Esophagus squamous epithelium (tissue), 5 donors: ENCODE results near the gene DICER1. TPM values are rescaled to one million over a fixed set of nuclear protein-coding genes. Genes with fewer than 3 reads are reported as not detected.

Experiments
- DNase-seq: peaks from one replicate; lab custom pipeline; 2025; lab: John Stamatoyannopoulos, UW
- H3K27ac ChIP-seq, 4 donors: fragments of 200-600 bp; sonication (generic); one replicate each; pipeline ENCODE4 v1.5.1; 2016 to 2019; ENCODE audit warnings: mild to moderate bottlenecking in 1 of 4
- H3K27me3 ChIP-seq, 4 donors: fragments of 200-600 bp; sonication (generic); 1 replicate in 3 of 4; 2 replicates in 1 of 4; pipeline versions ENCODE4 v1.5.1 to v1.6.0; 2017 to 2021; ENCODE audit warnings: antibody characterized with exemption in 1 of 4
- H3K36me3 ChIP-seq, 3 donors: fragments of 200-600 bp; sonication (generic); one replicate each; pipeline ENCODE4 v1.5.1; 2016 to 2019
- H3K4me1 ChIP-seq, 3 donors: fragments of 200-600 bp; sonication (generic); one replicate each; pipeline ENCODE4 v1.5.1; 2017 to 2019
- H3K4me3 ChIP-seq, 4 donors: fragments of 200-600 bp; sonication (generic); 1 replicate in 3 of 4; 2 replicates in 1 of 4; pipeline ENCODE4 v1.5.1; 2016 to 2019; ENCODE audit warnings: mild to moderate bottlenecking in 2 of 4, moderate library complexity in 1 of 4
- H3K9me3 ChIP-seq, 3 donors: fragments of 200-600 bp; sonication (generic); one replicate each; pipeline ENCODE4 v1.5.1; 2016 to 2019
- POLR2A ChIP-seq, 4 donors: fragments of 450-650 bp; IDR thresholded peaks; one replicate each; pipeline ENCODE4 v1.6.1; 2017; ENCODE audit warnings: antibody characterized with exemption in 4 of 4, mild to moderate bottlenecking in 4 of 4, moderate library complexity in 3 of 4
- WGBS, 2 donors: methylation state at CpG; one replicate each; pipeline ENCODE4 v1.1.5; 2018; 5-methylcytosine and 5-hydroxymethylcytosine counted together
- intact Hi-C: fragments of 100-400 bp; cut with DNase I; formaldehyde crosslinking; loops from one replicate; pipeline ENCODE4 v1.15.0; 2022
- total RNA-seq, 4 donors: library from RNA; depleted of rRNA; stranded (reverse); fragments of >200 nt; gene quantifications; one replicate each; pipeline ENCODE4 v1.1.0, GENCODE V29; 2016
- TF ChIP-seq, protein P1 (sequence below), 6 experiments: fragments of 450-650 bp in 4 of 6; fragments of 200-600 bp in 2 of 6; sonication (generic) in 2 of 6; IDR thresholded peaks; one replicate each; pipeline ENCODE4 v1.5.1; 2016 to 2019; ENCODE audit warnings: antibody characterized with exemption in 6 of 6, mild to moderate bottlenecking in 4 of 6, moderate library complexity in 4 of 6
- donor health status: DM: yes; HTN: yes; CAD: no.

The DICER1 gene
- total RNA-seq, 4 donors from 2014 or later, result 39.4 to 79.7 (median 55.7) TPM

DNA sequence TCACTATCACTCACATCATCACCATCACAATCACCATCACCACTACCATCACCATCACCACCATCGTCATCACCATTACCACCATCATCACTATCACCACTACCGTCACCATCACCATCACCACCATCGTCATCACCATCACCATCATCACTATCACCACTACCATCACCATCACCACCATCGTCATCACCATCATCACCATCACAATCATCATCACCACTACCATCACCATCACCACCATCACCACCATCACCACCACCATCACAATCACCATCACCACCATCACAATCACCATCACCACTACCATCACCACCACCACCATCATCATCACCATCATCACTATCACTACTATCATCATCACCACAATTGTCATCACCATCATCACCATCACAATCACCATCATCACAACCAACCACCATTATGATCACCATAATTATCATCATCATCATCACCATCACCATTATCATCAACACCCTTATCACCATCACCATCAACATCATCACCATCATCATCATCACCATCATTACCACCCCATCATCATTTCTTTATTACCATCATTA is 90.8 kb downstream of the DICER1 start:
- DNase-seq, result no peak
- no peak overlapping the region for H3K27ac ChIP-seq

DNA sequence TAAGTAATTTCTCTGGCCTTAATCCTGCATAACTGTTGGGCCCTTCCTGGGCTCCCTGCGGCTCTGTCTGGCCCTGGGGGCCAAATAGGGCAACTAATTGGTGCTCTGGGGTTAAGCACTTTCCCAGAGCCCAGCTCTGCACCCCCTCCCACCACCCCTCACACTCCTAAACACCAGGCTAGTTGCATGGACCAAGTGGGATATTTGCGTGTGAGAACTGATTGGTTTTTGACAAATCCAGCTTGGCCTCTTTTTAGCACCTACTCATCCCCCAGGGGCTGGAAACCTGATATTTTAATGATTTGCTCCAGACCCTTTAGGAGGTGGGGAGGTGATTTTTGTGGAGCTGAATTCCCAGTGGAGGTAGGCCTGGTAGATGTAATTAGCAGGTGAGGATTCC is 91.9 kb downstream of the DICER1 start:
- Histone ChIP-seq H3K27me3 (peaks cover 0 to 26% (median 0%) of the 10 kb centered on the region in 4 donors), H3K4me1 (no peaks in the 10 kb centered on the region), H3K36me3 (no peaks in the 10 kb centered on the region), H3K27ac (no peak overlapping the region), H3K9me3 (no peaks in the 10 kb centered on the region), H3K4me3 (no peak overlapping the region)
- no peak for DNase-seq
- TF ChIP-seq, protein P1, sequence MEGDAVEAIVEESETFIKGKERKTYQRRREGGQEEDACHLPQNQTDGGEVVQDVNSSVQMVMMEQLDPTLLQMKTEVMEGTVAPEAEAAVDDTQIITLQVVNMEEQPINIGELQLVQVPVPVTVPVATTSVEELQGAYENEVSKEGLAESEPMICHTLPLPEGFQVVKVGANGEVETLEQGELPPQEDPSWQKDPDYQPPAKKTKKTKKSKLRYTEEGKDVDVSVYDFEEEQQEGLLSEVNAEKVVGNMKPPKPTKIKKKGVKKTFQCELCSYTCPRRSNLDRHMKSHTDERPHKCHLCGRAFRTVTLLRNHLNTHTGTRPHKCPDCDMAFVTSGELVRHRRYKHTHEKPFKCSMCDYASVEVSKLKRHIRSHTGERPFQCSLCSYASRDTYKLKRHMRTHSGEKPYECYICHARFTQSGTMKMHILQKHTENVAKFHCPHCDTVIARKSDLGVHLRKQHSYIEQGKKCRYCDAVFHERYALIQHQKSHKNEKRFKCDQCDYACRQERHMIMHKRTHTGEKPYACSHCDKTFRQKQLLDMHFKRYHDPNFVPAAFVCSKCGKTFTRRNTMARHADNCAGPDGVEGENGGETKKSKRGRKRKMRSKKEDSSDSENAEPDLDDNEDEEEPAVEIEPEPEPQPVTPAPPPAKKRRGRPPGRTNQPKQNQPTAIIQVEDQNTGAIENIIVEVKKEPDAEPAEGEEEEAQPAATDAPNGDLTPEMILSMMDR (IDR thresholded peaks at IDR 0.05), result no peak
- TF ChIP-seq POLR2A (IDR thresholded peaks at IDR 0.05), result no peak
- 39 to 72% methylated on average over 2 of the region's 2 CpGs for WGBS, 2 donors
- intact Hi-C loops, result no loop called here

More for the DNA sequence above, 90.8 kb downstream of the DICER1 start:
- H3K9me3 ChIP-seq, result no peaks in the 10 kb centered on the region
- H3K4me1 ChIP-seq, result no peaks in the 10 kb centered on the region
- intact Hi-C loops, result no loop called here
- no peaks in the 10 kb centered on the region for H3K36me3 ChIP-seq
- TF ChIP-seq, protein P1 (IDR thresholded peaks at IDR 0.05), result no peak
- no peak for TF ChIP-seq POLR2A (IDR thresholded peaks at IDR 0.05)
- no peak overlapping the region for H3K4me3 ChIP-seq
- H3K27me3 ChIP-seq, result peaks cover 0 to 35% (median 0%) of the 10 kb centered on the region in 4 donors
- 89 to 93% methylated on average over 4 of the region's 4 CpGs for WGBS, 2 donors

DNA sequence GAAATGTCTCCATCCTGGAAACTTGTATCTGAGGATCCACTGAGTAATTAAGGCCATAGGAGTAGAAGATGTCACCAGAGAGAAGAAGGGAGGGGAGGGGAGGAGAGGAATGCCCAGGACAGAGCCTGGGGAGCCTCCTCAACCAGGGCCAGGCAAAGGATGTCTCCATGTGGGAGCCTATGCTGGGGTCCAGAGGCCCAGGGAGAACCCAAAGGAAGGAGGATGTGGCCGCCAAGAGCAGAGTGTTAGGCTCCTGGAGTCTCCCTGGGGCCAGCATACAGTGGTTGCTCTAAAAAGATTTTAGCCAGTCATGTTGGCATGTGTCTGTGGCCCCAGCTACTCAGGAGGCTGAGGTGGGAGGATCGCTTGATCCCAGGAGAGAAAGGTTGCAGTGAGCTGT is 92.6 kb downstream of the DICER1 start:
- DNase-seq, result no peak
- intact Hi-C loops, result no loop called here
- WGBS, 2 donors, result 81 to 93% methylated on average over 2 of the region's 2 CpGs
- Histone ChIP-seq H3K27me3 (peaks cover 0 to 21% (median 0%) of the 10 kb centered on the region in 4 donors), H3K4me3 (no peak overlapping the region), H3K36me3 (no peaks in the 10 kb centered on the region), H3K9me3 (no peaks in the 10 kb centered on the region), H3K27ac (no peak overlapping the region), H3K4me1 (no peaks in the 10 kb centered on the region)
- TF ChIP-seq POLR2A (IDR thresholded peaks at IDR 0.05), result no peak
- TF ChIP-seq, protein P1 (IDR thresholded peaks at IDR 0.05), result no peak

DNA sequence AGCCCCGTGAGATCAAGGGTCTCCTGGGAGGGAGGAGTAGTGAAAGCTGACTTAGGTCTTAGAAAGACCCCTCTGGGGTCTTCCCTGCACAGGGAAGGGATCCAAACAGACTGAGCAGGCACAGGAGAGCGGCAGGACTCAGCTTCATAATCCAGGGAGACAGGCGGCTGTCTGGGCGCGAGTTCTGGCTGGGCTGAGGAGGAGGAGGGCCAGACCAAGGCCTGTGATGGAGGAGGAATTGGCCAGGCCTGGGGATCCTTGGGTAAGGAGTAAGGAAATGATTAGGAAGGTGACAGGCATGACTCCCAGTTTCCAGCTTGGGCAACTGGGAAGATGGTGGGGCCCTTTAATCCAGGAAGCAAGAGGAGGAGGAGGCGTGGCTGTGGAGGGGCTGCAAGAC is 93.1 kb downstream of the DICER1 start:
- Histone ChIP-seq H3K4me1 (no peaks in the 10 kb centered on the region), H3K9me3 (no peaks in the 10 kb centered on the region), H3K4me3 (no peak overlapping the region), H3K27me3 (peaks cover 0 to 17% (median 0%) of the 10 kb centered on the region in 4 donors), H3K27ac (no peak overlapping the region), H3K36me3 (no peaks in the 10 kb centered on the region)
- DNase-seq, result no peak
- no peak for TF ChIP-seq POLR2A (IDR thresholded peaks at IDR 0.05)
- TF ChIP-seq, protein P1 (IDR thresholded peaks at IDR 0.05), result no peak
- intact Hi-C loops, result no loop called here
- WGBS, 2 donors, result 90 to 93% methylated on average over 4 to 5 of the region's 6 CpGs

DNA sequence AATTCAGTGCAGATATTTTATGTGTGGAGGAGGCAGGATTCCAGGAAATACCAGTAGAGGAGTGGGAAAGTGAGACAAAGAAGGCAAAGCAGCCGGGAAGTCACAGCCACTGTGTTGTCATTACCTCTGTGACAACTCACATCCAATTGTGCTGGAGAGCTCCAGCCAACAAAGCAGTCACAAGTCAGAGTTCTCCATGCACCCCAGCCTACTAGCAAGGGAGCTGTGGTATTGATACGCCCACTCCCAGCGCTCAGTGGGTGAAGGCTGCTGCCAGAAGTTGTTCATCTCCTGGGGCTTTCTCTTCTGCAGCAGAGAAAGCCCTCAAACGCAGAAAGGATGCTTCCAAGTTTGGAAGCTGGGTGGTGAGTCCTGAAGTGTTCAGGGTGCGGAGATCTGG is 93.9 kb downstream of the DICER1 start:
- Histone ChIP-seq H3K9me3 (no peaks in the 10 kb centered on the region), H3K27me3 (peaks cover 0 to 10% (median 0%) of the 10 kb centered on the region in 4 donors), H3K27ac (no peak overlapping the region), H3K36me3 (no peaks in the 10 kb centered on the region), H3K4me3 (no peak overlapping the region), H3K4me1 (no peaks in the 10 kb centered on the region)
- intact Hi-C loops, result no loop called here
- TF ChIP-seq POLR2A (IDR thresholded peaks at IDR 0.05), result no peak
- TF ChIP-seq, protein P1 (IDR thresholded peaks at IDR 0.05), result no peak
- DNase-seq, result no peak
- 45% methylated on average over 5 of the region's 5 CpGs for WGBS, 2 donors
